Activated CD4-positive, alpha-beta memory T cell treated with anti-CD3 and anti-CD28 coated beads, Interleukin-2, amount 10 ng/mL, durations not matched to agents 7 days and 5 days (primary cell): Measurements from ENCODE around the gene QSOX2. TPM values are rescaled to one million over a fixed set of nuclear protein-coding genes. Genes with fewer than 3 reads are reported as not detected.

Experiments
- CTCF ChIA-PET: fragments of 350-600 bp; sonication (Branson Sonifier 250); formaldehyde crosslinking; loops from one replicate; lab custom pipeline; 2021; ENCODE audit warnings: antibody characterized with exemption, inconsistent platforms; lab: Charles Lee
- POLR2A ChIA-PET: fragments of 350-600 bp; sonication (Branson Sonifier 250); formaldehyde crosslinking; loops from one replicate; lab custom pipeline; 2021; ENCODE audit warnings: antibody characterized with exemption; lab: Charles Lee
- DNase-seq: peaks from one replicate; pipeline ENCODE4 v3.0.0-alpha.2; 2020
- H3K27ac Mint-ChIP-seq: one replicate; pipeline ENCODE4 v1.8.0; 2021; ENCODE audit warnings: mild to moderate bottlenecking, mixed read lengths
- H3K27me3 Mint-ChIP-seq: one replicate; pipeline ENCODE4 v1.8.0; 2021; ENCODE audit warnings: mixed read lengths
- H3K36me3 Mint-ChIP-seq: one replicate; pipeline ENCODE4 v1.8.0; 2021; ENCODE audit warnings: low read depth, mixed read lengths
- H3K4me1 Mint-ChIP-seq: one replicate; pipeline ENCODE4 v1.8.0; 2021; ENCODE audit warnings: mixed read lengths
- H3K4me3 Mint-ChIP-seq: one replicate; pipeline ENCODE4 v1.8.0; 2021; ENCODE audit warnings: mild to moderate bottlenecking, mixed read lengths
- H3K9me3 Mint-ChIP-seq: one replicate; pipeline ENCODE4 v1.8.0; 2021; ENCODE audit warnings: mixed read lengths
- total RNA-seq, 2 experiments: library from RNA; stranded (reverse); gene quantifications; one replicate each; pipeline ENCODE4 v1.2.3, GENCODE V29; 2021

QSOX2 gene
- total RNA-seq, 2 experiments from 2014 or later: 12.4 to 13.4 TPM

- no peak for DNase-seq
- Mint-ChIP-seq H3K4me3 (no peak overlapping the region), H3K27me3 (peaks cover 1% of the 10 kb centered on the region), H3K9me3 (no peaks in the 10 kb centered on the region), H3K27ac (no peak overlapping the region), H3K36me3 (no peaks in the 10 kb centered on the region), H3K4me1 (peaks cover 6% of the 10 kb centered on the region)
- POLR2A ChIA-PET: no interaction called here
- CTCF ChIA-PET: interaction anchor here (1.2 kb wide), 1 partner anchor 117 kb away, joined by 3 read pairs; no protein-coding TSS in a partner anchor
Observed at GRCh38 chr9:136286987-136287379, 41.4 kb upstream of the QSOX2 start.

DNA sequence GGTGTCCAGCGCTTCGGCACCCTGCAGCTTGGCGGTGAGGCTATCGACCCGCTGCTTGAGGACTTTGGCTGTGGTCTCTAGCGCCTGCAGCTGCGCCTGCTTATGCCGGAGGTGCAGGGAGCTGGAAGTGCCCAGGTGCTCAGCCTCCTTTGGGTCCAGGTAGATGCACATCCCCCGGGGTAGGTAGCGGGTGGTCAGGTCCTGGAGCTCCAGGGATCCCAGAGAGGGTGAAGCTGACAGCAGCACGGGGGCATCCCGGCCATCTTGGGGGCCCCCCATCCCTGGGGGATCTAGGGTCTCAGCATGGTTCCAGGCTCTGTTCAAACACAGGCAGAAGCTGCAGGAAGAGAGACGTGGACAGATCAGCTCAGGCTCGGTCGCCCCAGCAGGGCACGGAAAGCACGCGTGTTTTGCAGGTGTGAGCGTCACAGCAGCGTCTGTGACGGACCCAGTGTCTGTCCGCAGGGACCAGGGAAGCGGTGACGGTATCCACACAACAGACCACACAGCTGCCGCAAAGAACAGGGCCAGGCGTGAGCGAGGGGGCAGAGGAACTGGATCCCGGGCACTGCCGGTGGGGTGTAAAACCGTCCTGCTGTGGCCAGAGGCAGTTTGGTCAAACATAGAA, 40.9 kb upstream of the QSOX2 start:
- Mint-ChIP-seq H3K4me1 (peaks cover 6% of the 10 kb centered on the region), H3K27me3 (peaks cover 1% of the 10 kb centered on the region), H3K27ac (no peak overlapping the region), H3K4me3 (no peak overlapping the region), H3K36me3 (no peaks in the 10 kb centered on the region), H3K9me3 (no peaks in the 10 kb centered on the region)
- CTCF ChIA-PET: interaction anchor here (1.2 kb wide), 1 partner anchor 116 kb away, joined by 3 read pairs; no protein-coding TSS in a partner anchor
- POLR2A ChIA-PET: no interaction called here
- no peak for DNase-seq

DNA sequence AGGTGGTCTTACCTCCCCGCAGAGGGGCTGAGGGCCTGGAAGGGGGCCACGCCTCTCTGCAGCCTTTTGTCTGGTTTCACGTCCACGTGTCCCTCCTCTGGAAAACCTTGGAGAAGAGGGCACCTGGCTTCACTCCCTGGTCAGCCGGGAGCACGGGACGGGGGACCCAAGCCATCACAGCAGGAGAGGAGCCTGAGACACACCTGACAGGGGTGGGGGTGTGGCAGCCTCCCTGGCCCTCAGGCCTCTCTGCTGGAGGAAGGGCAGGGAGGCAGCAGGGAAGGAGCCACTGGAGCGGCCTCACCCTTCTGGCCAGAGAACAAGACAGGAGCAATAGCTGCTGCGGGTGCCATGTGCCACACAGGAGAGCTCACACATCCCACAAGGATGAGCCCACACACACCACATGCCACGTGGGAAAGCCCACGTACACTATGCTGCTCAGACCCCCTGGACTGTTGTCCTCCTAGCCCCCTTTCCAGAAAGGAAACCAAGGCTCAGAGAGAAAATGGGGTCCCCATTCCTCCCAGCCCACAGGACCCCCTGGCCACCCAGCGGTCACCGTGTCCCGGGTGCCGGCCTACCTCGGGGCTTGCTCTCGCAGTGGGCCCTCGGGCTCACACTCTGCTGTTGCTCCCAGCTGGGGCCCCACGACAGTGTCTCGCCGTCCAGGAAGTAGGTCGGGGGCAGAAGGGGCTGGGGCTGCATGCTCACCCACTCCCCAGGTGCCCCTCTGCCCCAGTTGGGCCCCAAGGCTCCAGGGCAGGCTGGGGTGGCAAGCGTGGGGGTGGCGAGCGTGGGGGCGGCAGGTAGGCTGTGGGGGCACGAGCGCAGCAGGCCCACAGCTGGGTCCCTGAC, 40.1 kb upstream of the QSOX2 start:
- POLR2A ChIA-PET: no interaction called here
- Mint-ChIP-seq H3K4me3 (no peak overlapping the region), H3K27me3 (peaks cover 1% of the 10 kb centered on the region), H3K36me3 (no peaks in the 10 kb centered on the region), H3K4me1 (peaks cover 6% of the 10 kb centered on the region), H3K9me3 (no peaks in the 10 kb centered on the region), H3K27ac (no peak overlapping the region)
- no peak for DNase-seq
- CTCF ChIA-PET: interaction anchor here (1.2 kb wide), 1 partner anchor 115 kb away, joined by 3 read pairs; no protein-coding TSS in a partner anchor

DNA sequence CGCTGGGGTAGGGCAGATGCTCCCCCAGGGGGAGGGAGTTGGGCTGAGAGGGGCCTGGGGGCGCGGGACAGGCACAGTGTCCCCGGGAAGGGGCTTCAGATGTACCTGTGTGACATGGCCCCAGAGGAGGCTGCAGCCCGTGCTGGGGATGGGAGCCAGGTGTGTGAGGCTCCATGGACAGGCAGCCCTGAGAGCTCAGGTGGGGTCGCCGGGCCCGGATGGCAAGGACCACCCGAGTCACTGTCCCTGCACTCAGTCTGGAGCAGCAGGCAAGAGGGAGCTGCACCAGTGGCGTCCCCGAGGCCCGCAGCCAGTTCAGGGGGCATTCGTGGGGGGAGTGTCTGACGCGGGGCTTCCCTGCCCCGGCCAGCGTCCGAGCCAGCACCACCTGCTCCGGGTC, 39.3 kb upstream of the QSOX2 start:
- H3K27me3 Mint-ChIP-seq: peaks cover 1% of the 10 kb centered on the region
- H3K4me1 Mint-ChIP-seq: peaks cover 6% of the 10 kb centered on the region
- H3K36me3 Mint-ChIP-seq: no peaks in the 10 kb centered on the region
- no peak overlapping the region for H3K27ac Mint-ChIP-seq
- ChIA-PET CTCF (no interaction called here), POLR2A (no interaction called here)
- DNase-seq: no peak
- H3K9me3 Mint-ChIP-seq: no peaks in the 10 kb centered on the region
- no peak overlapping the region for H3K4me3 Mint-ChIP-seq

GRCh38 chr9:136284311-136284710, 38.7 kb upstream of the QSOX2 start:
- CTCF ChIA-PET: interaction anchor here (0.6 to 1.1 kb wide), 2 partner anchors 13 to 116 kb away, joined by 3 read pairs; no protein-coding TSS in a partner anchor
- H3K4me3 Mint-ChIP-seq: no peak overlapping the region

DNA sequence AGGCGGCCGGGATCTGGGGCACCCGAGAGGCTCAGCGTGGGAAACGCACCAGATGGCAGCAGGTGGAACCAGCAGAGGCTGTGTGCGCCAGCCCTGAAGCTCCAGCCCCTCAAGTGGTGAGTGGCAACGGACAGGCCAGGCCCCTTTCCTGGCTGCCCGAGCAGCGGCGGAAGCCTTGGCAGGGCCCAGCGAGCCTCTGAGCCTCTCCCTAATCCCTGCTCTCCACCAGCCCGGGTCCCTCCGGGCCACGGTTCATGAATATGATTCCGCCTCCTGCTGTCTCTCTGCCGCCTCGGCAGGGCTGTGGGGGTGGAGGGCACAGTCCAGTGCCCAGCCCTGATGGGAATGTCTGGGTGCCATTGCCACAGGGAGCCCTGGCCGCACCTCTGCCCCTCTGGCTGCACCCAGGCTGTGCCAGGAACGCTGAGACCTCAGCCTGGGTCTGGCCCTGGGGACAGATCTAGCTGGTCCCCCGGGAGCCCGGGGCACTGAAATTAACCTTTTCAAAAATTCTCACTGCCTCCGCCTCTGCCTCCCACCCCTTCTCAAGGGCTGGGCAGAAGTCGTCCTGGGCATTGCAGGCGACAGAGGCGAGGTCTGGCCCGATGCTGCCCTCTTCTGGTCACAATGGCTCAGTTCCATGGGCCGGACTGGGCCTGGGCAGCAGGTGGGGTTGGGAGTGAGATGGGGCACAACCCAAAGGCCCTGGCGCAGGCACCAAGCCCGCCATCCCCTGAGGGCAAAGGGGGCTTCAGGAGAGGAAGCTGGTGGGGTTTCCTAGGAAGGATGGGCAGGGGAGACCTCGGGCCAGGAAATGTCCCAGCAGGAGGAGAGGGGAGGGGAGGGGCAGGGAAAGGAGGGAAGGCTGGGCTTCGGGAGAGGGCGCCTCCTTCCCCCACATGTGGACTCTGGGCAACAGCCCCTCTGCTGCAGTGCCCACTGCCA, 38.0 kb upstream of the QSOX2 start:
- no peak overlapping the region for H3K27ac Mint-ChIP-seq
- no peak overlapping the region for H3K4me3 Mint-ChIP-seq

More at GRCh38 chr9:136284311-136284710, 38.7 kb upstream of the QSOX2 start:
- H3K27ac Mint-ChIP-seq: no peak overlapping the region
- DNase-seq: no peak
- no peaks in the 10 kb centered on the region for H3K9me3 Mint-ChIP-seq
- POLR2A ChIA-PET: no interaction called here
- peaks cover 1% of the 10 kb centered on the region for H3K27me3 Mint-ChIP-seq
- H3K36me3 Mint-ChIP-seq: no peaks in the 10 kb centered on the region
- H3K4me1 Mint-ChIP-seq: peaks cover 6% of the 10 kb centered on the region

DNA sequence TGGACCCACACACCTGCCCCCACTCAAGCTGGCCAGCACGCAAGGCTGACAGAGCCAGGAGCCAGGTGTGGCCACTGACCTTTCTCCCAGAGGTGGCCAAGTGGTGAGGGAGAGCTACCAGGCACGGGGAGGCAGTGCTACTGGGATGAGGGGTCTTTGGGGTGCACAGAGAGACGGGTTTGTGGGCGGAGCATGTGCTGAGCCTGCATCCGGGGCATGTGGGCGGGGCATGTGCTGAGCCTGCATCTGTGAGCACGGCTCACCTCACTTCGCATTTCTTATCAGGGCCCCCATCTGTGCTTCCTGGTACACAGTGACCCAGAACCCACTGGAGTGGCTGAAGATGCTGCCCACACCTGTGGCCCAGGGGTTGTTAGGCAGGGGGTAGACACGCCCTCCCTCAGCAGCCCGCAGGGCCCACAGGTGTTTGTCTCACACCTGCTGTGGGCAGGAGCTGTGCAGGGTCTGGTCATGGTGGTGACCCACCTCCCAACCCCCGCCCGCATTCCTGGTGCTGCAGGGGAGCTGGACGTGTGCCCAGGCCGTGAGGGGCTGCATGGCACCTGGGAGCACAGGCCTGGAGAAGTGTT, 36.8 kb upstream of the QSOX2 start:
- no peak for DNase-seq
- Mint-ChIP-seq H3K27ac (no peak overlapping the region), H3K27me3 (peaks cover 1% of the 10 kb centered on the region), H3K9me3 (no peaks in the 10 kb centered on the region), H3K4me3 (no peak overlapping the region), H3K36me3 (no peaks in the 10 kb centered on the region), H3K4me1 (peaks cover 6% of the 10 kb centered on the region)
- POLR2A ChIA-PET: no interaction called here
- CTCF ChIA-PET: interaction anchor here (1.6 kb wide), 1 partner anchor 15 kb away, joined by 5 read pairs; no protein-coding TSS in a partner anchor

More for the DNA sequence above, 38.0 kb upstream of the QSOX2 start:
- peaks cover 1% of the 10 kb centered on the region for H3K27me3 Mint-ChIP-seq
- CTCF ChIA-PET: interaction anchor here (0.6 to 1.1 kb wide), 3 partner anchors 13 to 1149 kb away, joined by 3 to 5 read pairs (median 3); no protein-coding TSS in a partner anchor
- peak; percentile 74 for DNase-seq
- no peaks in the 10 kb centered on the region for H3K9me3 Mint-ChIP-seq
- H3K4me1 Mint-ChIP-seq: peaks cover 6% of the 10 kb centered on the region
- POLR2A ChIA-PET: interaction anchor here (1.1 kb wide), 1 partner anchor 17 kb away, joined by 3 read pairs; no protein-coding TSS in a partner anchor
- H3K36me3 Mint-ChIP-seq: no peaks in the 10 kb centered on the region

DNA sequence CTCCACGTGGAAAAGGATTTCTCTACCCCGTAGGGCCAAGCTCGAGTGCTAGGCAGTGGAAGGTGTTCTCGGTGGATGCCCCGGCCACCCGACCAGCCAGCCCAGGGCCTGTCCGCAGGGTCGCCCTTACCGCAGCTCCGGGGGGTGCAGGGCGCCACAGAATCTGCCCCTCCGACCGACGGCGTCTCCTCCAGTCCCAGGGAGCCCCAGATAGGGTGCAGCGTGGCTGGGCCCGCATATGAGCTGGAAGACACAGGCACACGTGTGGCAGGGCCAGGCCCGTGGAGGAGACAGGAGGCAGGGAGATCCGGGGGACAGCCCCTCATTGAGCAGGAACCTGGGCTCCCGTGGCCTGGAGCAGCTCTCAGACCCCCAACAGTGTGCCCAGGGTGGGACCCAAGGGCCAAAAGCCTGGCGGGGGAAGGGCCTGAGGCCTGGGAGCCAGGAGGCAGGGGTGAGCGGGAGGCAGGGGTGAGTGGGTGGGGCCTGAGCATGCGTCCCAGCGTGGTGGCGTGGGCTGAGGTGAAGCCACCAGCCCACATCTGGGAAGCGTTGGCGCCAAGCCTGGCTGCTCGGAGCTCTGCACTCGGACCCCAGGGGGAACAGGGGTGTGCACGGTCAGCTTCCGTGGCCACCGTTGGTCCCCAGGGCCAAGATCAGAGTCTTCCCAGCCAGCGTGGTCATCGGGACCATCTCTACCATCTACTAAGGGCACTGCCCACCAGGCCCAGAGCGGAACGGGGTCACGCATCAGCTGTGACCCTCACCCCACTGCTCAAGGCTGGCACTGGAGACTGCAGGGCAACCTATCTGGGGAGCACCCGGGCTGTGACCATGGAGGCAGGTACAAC, 36.0 kb upstream of the QSOX2 start:
- Mint-ChIP-seq H3K4me1 (peaks cover 6% of the 10 kb centered on the region), H3K36me3 (no peaks in the 10 kb centered on the region), H3K27me3 (peaks cover 1% of the 10 kb centered on the region), H3K9me3 (no peaks in the 10 kb centered on the region), H3K27ac (no peak overlapping the region), H3K4me3 (no peak overlapping the region)
- CTCF ChIA-PET: interaction anchor here (1.6 kb wide), 1 partner anchor 14 kb away, joined by 5 read pairs; no protein-coding TSS in a partner anchor
- DNase-seq: no peak
- POLR2A ChIA-PET: no interaction called here

DNA sequence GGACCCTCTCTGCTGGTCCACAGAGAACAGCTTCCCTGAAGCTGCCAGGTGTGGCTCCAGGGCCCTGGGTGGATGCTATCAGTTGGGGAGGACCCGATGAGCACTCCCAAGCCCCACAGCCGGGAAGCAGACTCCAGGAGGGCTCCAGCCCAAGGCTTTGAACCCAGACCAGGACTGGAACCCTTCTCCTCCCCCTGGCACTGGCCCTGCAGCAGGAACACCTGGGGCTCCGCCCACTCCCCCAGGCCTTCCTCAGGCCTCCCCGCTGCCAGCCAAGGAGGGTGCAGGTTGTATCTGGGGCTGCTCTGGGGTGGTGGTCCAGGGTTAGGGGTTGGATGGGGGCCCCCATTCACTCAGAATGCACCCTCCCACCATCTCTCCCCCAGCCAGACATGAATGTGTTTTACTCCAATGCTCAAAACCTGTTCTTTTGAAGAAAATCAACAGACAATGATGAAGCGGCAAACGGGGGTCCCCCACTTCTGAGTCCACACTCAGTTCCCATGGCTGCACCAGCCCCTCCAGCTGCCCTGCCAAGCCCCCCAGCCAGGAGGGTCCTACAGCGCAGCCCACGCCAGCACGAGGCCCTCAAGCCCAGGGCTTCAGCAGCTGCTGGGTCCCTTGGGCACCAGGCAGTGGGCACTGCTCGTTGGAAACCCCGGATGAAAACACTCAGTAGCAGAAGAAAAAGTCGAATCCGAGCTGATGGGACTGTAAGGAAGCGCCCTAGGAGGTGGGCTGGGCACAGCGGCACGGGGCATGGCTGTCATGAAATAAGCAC, 35.1 kb upstream of the QSOX2 start:
- Mint-ChIP-seq H3K4me1 (peaks cover 6% of the 10 kb centered on the region), H3K9me3 (no peaks in the 10 kb centered on the region), H3K4me3 (no peak overlapping the region), H3K36me3 (no peaks in the 10 kb centered on the region), H3K27me3 (peaks cover 1% of the 10 kb centered on the region), H3K27ac (no peak overlapping the region)
- DNase-seq: no peak
- POLR2A ChIA-PET: no interaction called here
- CTCF ChIA-PET: no interaction called here

DNA sequence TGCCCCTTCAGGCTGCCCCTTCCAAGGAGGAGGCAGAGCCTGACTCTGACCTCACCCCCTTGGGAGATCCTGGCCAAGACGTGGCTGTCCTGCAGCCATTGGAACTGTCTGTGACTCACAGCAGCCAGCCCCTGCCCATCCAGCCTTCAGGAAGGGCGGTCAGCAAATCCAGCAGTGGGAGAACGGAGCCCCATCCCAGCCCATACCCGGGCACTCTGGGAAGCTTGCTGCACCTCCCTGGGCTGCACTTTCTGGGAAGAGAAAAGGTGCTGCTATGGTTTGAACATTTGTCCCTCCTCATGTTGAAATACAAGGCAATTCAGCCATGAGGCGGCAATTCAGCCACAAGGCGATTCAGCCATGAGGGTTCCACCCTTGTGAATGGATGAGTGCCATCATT, 33.9 kb upstream of the QSOX2 start:
- Mint-ChIP-seq H3K27ac (no peak overlapping the region), H3K9me3 (no peaks in the 10 kb centered on the region), H3K4me3 (no peak overlapping the region), H3K36me3 (no peaks in the 10 kb centered on the region), H3K4me1 (peaks cover 6% of the 10 kb centered on the region), H3K27me3 (peaks cover 1% of the 10 kb centered on the region)
- CTCF ChIA-PET: interaction anchor here (1.0 to 2.3 kb wide), 2 partner anchors 12 to 93 kb away, joined by 3 to 7 read pairs; no protein-coding TSS in a partner anchor
- POLR2A ChIA-PET: no interaction called here
- no peak for DNase-seq

DNA sequence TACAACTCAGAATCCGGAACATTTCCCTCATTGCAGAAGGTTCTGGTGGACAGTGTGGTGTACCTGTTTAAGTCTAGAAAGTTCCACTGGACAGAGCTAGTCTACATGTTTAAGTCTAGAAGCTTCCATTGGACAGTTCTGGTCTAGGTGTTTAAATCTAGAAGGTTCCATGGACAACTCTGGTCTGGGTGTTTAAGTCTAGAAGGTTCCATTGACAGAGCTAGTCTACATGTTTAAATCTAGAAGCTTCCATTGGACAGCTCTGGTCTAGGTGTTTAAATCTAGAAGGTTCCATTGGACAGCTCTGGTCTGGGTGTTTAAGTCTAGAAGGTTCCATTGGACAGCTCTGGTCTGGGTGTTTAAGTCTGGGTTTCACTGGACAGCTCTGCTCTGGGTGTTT, 33.3 kb upstream of the QSOX2 start:
- Mint-ChIP-seq H3K36me3 (no peaks in the 10 kb centered on the region), H3K27ac (no peak overlapping the region), H3K27me3 (peaks cover 1% of the 10 kb centered on the region), H3K4me3 (no peak overlapping the region), H3K4me1 (peaks cover 6% of the 10 kb centered on the region), H3K9me3 (no peaks in the 10 kb centered on the region)
- POLR2A ChIA-PET: no interaction called here
- no peak for DNase-seq
- CTCF ChIA-PET: interaction anchor here (1.0 to 2.3 kb wide), 2 partner anchors 12 to 92 kb away, joined by 3 to 7 read pairs; no protein-coding TSS in a partner anchor
